Liver (tissue), 9 donors: ENCODE results near the gene ECT2. TPM values are rescaled to one million over a fixed set of nuclear protein-coding genes. Genes with fewer than 3 reads are reported as not detected.

Experiments used
- DNase-seq: peaks from one replicate; pipeline ENCODE4 v3.0.0-alpha.2; 2017; ENCODE audit warnings: low spot score
- H3K27ac ChIP-seq, 2 donors: one replicate each; pipeline ENCODE4 v1.7.0; 2013; ENCODE audit warnings: inconsistent platforms in 2 of 2, low read length in 2 of 2, control low read depth in 1 of 2, low read depth in 1 of 2, mild to moderate bottlenecking in 1 of 2
- H3K27me3 ChIP-seq, 4 donors: one replicate each; pipeline versions ENCODE4 v1.6.1 to v1.7.0; 2013; ENCODE audit warnings: low read length in 3 of 4, inconsistent platforms in 1 of 4, mild to moderate bottlenecking in 1 of 4, moderate library complexity in 1 of 4; ENCODE audit not compliant: control insufficient read depth in 4 of 4, insufficient read depth in 4 of 4
- H3K36me3 ChIP-seq, 4 donors: one replicate each; pipeline versions ENCODE4 v1.6.1 to v1.7.0; 2013; ENCODE audit warnings: low read length in 3 of 4, mild to moderate bottlenecking in 3 of 4, low read depth in 1 of 4, moderate library complexity in 1 of 4; ENCODE audit not compliant: control insufficient read depth in 4 of 4, insufficient read depth in 3 of 4
- H3K4me1 ChIP-seq, 4 donors: one replicate each; pipeline versions ENCODE4 v1.6.1 to v1.7.0; 2013; ENCODE audit warnings: low read length in 3 of 4, mild to moderate bottlenecking in 3 of 4, moderate library complexity in 1 of 4; ENCODE audit not compliant: control insufficient read depth in 4 of 4, insufficient read depth in 4 of 4
- H3K4me3 ChIP-seq, 3 donors: one replicate each; pipeline versions ENCODE4 v1.6.1 to v1.7.0; 2013; ENCODE audit warnings: low read length in 3 of 3, control low read depth in 1 of 3, low read depth in 1 of 3, mild to moderate bottlenecking in 1 of 3
- H3K9ac ChIP-seq, 2 donors: one replicate each; pipeline ENCODE4 v1.7.0; 2013; ENCODE audit warnings: low read length in 2 of 2, mild to moderate bottlenecking in 2 of 2, moderate library complexity in 2 of 2, control low read depth in 1 of 2, low read depth in 1 of 2
- H3K9me3 ChIP-seq, 4 donors: one replicate each; pipeline versions ENCODE4 v1.6.1 to v1.7.0; 2013; ENCODE audit warnings: low read length in 3 of 4; ENCODE audit not compliant: control insufficient read depth in 4 of 4
- EGR1 ChIP-seq, 2 donors: IDR thresholded peaks; 2 replicates each; pipeline ENCODE4 v1.6.1; 2016 to 2018; ENCODE audit warnings: antibody characterized with exemption in 2 of 2, low read depth in 2 of 2
- FOXA1 ChIP-seq: IDR thresholded peaks from 2 replicates; pipeline ENCODE4 v1.6.1; 2016; ENCODE audit warnings: antibody characterized with exemption
- GABPA ChIP-seq, 2 donors: IDR thresholded peaks in 1 of 2; conservative IDR thresholded peaks in 1 of 2; 2 replicates each; pipeline ENCODE4 v1.6.1; 2016; ENCODE audit warnings: antibody characterized with exemption in 2 of 2, mild to moderate bottlenecking in 1 of 2, moderate library complexity in 1 of 2
- HNF4A ChIP-seq, 2 donors: conservative IDR thresholded peaks; 2 replicates each; pipeline ENCODE4 v1.6.1; 2016; ENCODE audit warnings: antibody characterized with exemption in 2 of 2, mild to moderate bottlenecking in 2 of 2
- MAX ChIP-seq: IDR thresholded peaks from 2 replicates; pipeline ENCODE4 v1.6.1; 2016; ENCODE audit warnings: antibody characterized with exemption
- NR2F2 ChIP-seq: IDR thresholded peaks from 2 replicates; pipeline ENCODE4 v1.6.1; 2016; ENCODE audit warnings: antibody characterized with exemption
- RAD21 ChIP-seq, 2 donors: IDR thresholded peaks; 2 replicates each; pipeline ENCODE4 v1.6.1; 2016; ENCODE audit warnings: antibody characterized with exemption in 2 of 2, mild to moderate bottlenecking in 2 of 2
- TAF1 ChIP-seq: conservative IDR thresholded peaks from 2 replicates; pipeline ENCODE4 v1.6.1; 2016; ENCODE audit warnings: antibody characterized with exemption, mild to moderate bottlenecking
- ZBTB33 ChIP-seq: IDR thresholded peaks from 2 replicates; pipeline ENCODE4 v1.6.1; 2016; ENCODE audit warnings: antibody characterized with exemption
- WGBS: extraction: QIAGEN DNeasy Blood & Tissue Kit; methylation state at CpG from one replicate; pipeline ENCODE4 v1.1.7; 2013; 5-methylcytosine and 5-hydroxymethylcytosine counted together
- polyA plus RNA-seq, 2 donors: library from polyadenylated mRNA; stranded (reverse) in 1 of 2; unstranded in 1 of 2; fragments of 200-250 nt in 1 of 2; fragments of >200 nt in 1 of 2; fragmentation: Nextera tagmentation in 1 of 2; extraction: Ambion mirVana in 1 of 2; gene quantifications; one replicate each; pipeline versions ENCODE4 v1.2.1 to v1.2.3, GENCODE V29; 2013 to 2015
- total RNA-seq, 2 donors: library from RNA; depleted of rRNA; stranded (reverse); fragments of >200 nt; gene quantifications; one replicate each; pipeline ENCODE4 v1.2.3, GENCODE V29; 2014
- TF ChIP-seq, protein P1 (sequence below): IDR thresholded peaks from 2 replicates; pipeline ENCODE4 v1.6.1; 2016; ENCODE audit warnings: antibody characterized with exemption
- TF ChIP-seq, protein P2 (sequence below): fragments of 150-350 bp; IDR thresholded peaks from 2 replicates; pipeline ENCODE4 v1.5.1; 2017; ENCODE audit warnings: improper control_type of control experiment, low read depth, low read length; ENCODE audit not compliant: missing input control
- donor health status: healthy.
- donor health status: healthy.
- donor health status: healthy.
- donor health status: healthy.
- donor health status: healthy.

Gene ECT2
- total and polyA plus RNA-seq, 4 donors: 1.5 to 32.4 (median 2.6) TPM

DNA sequence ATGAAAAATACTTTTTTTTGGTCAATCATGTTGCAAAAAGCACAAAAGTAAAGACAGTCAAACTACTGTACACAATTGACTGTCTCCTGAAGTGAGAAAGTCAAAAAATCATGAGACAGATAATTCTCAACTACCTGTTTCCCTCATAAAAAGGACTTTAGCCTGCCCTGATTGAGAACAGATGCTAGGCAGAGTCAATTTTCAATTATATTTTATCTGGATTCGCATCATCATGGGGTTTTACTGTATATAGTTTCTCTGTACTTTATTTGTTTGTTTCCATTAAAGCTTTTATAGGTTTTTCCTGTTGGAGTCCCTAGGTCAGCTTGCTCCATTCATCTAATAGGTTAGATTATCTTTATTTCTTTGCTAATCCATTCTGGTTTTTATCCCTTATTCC lies 53.8 kb downstream of the ECT2 start:
- WGBS: 96% methylated on average over 1 of the region's 1 CpG
- H3K27ac ChIP-seq: no peak overlapping the region
- no peak overlapping the region for H3K9ac ChIP-seq
- H3K4me3 ChIP-seq: no peak overlapping the region
- H3K9me3 ChIP-seq: no peaks in the 10 kb centered on the region
- no peaks in the 10 kb centered on the region for H3K4me1 ChIP-seq
- no peaks in the 10 kb centered on the region for H3K36me3 ChIP-seq
- TF ChIP-seq RAD21 (IDR thresholded peaks at IDR 0.05): no peak
- TF ChIP-seq, protein P1, sequence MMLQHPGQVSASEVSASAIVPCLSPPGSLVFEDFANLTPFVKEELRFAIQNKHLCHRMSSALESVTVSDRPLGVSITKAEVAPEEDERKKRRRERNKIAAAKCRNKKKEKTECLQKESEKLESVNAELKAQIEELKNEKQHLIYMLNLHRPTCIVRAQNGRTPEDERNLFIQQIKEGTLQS: no peak
- TF ChIP-seq EGR1 (IDR thresholded peaks at IDR 0.05; ENCODE audit: low read depth in 2 of 2): no peak
- no peak for TF ChIP-seq FOXA1
- TF ChIP-seq MAX: no peak
- no peak for TF ChIP-seq NR2F2
- TF ChIP-seq, protein P2, sequence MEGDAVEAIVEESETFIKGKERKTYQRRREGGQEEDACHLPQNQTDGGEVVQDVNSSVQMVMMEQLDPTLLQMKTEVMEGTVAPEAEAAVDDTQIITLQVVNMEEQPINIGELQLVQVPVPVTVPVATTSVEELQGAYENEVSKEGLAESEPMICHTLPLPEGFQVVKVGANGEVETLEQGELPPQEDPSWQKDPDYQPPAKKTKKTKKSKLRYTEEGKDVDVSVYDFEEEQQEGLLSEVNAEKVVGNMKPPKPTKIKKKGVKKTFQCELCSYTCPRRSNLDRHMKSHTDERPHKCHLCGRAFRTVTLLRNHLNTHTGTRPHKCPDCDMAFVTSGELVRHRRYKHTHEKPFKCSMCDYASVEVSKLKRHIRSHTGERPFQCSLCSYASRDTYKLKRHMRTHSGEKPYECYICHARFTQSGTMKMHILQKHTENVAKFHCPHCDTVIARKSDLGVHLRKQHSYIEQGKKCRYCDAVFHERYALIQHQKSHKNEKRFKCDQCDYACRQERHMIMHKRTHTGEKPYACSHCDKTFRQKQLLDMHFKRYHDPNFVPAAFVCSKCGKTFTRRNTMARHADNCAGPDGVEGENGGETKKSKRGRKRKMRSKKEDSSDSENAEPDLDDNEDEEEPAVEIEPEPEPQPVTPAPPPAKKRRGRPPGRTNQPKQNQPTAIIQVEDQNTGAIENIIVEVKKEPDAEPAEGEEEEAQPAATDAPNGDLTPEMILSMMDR: no peak
- TF ChIP-seq TAF1: no peak
- TF ChIP-seq HNF4A (conservative IDR thresholded peaks at IDR 0.05): no peak
- TF ChIP-seq GABPA (IDR thresholded peaks at IDR 0.05 in 1 of 2, conservative IDR thresholded peaks at IDR 0.05 in 1 of 2): no peak
- no peak for TF ChIP-seq ZBTB33
- DNase-seq: no peak
- H3K27me3 ChIP-seq: no peaks in the 10 kb centered on the region

GRCh38 chr3:172808969-172809546 lies 58.5 kb downstream of the ECT2 start:
- Histone ChIP-seq H3K4me3 (no peak overlapping the region), H3K27me3 (no peaks in the 10 kb centered on the region), H3K27ac (no peak overlapping the region), H3K36me3 (no peaks in the 10 kb centered on the region), H3K4me1 (no peaks in the 10 kb centered on the region), H3K9ac (no peak overlapping the region), H3K9me3 (no peaks in the 10 kb centered on the region)
- 64% methylated on average over 4 of the region's 4 CpGs for WGBS
- DNase-seq: no peak
- TF ChIP-seq GABPA (IDR thresholded peaks at IDR 0.05 in 1 of 2, conservative IDR thresholded peaks at IDR 0.05 in 1 of 2) (no peak), RAD21 (IDR thresholded peaks at IDR 0.05) (peak; percentile 63)
- TF ChIP-seq, protein P2: peak; percentile 25
